ENCODE data around the gene MED25. TPM values are rescaled to one million over a fixed set of nuclear protein-coding genes. Genes with fewer than 3 reads are reported as not detected.

Gene MED25
- total and polyA plus RNA-seq, 4 experiments from 2014 or later = 10.7 to 48.8 (median 32.4) TPM

GRCh38 chr19:49879243-49879963 is 61.3 kb downstream of the MED25 start:
- Histone ChIP-seq H3K36me3 (ENCODE audit: insufficient read depth, low read length) (peaks cover 51% of the 10 kb centered on the region), H3K27me3 (ENCODE audit: insufficient read depth, low read length) (no peaks in the 10 kb centered on the region), H3K27ac (ENCODE audit: low read depth, low read length) (no peak overlapping the region), H3K4me1 (ENCODE audit: insufficient read depth, low read length) (peaks cover 29% of the 10 kb centered on the region), H3K4me3 (ENCODE audit: low read length in 2 of 2) (no peak overlapping the region), H3K9me3 (ENCODE audit: control insufficient read depth in 1 of 2, low read length in 2 of 2) (no peaks in the 10 kb centered on the region)
- Mint-ChIP-seq H3K9me3 (no peaks in the 10 kb centered on the region), H3K27me3 (no peaks in the 10 kb centered on the region), H3K4me3 (peak overlapping the region in 1 of 8 donors; percentile 20), H3K27ac (peak overlapping the region in 3 of 7 donors; percentile 53 to 83 (median 68)), H3K36me3 (peaks cover 22 to 25% of the 10 kb centered on the region in 2 donors), H3K4me1 (peaks cover 14 to 41% (median 18%) of the 10 kb centered on the region in 4 donors)
- POLR2A ChIA-PET (ENCODE audit: partially characterized antibody) = interaction anchor here (1.4 to 5.4 kb wide), 2 partner anchors 11 to 30 kb away, joined by 9 to 60 read pairs; partner anchors contain the start of gene PTOV1
- intact Hi-C loops (cut with micrococcal nuclease) = loop anchor here (5.0 kb wide), 2 partner anchors 162 to 202 kb away; partner anchors contain the start of gene PRMT1
- DNase-seq = no peak
- CTCF ChIA-PET (ENCODE audit: partially characterized antibody) = no interaction called here

- H3K4me1 ChIP-seq (ENCODE audit: insufficient read depth, low read length) = peaks cover 23% of the 10 kb centered on the region
- H3K9me3 Mint-ChIP-seq = no peaks in the 10 kb centered on the region
- peaks cover 12 to 32% (median 18%) of the 10 kb centered on the region in 4 donors for H3K4me1 Mint-ChIP-seq
- H3K27ac Mint-ChIP-seq = peak overlapping the region in 2 of 7 donors; percentile 72 to 89
- no peaks in the 10 kb centered on the region for H3K9me3 ChIP-seq (ENCODE audit: control insufficient read depth in 1 of 2, low read length in 2 of 2)
- H3K36me3 Mint-ChIP-seq = peaks cover 29 to 31% of the 10 kb centered on the region in 2 donors
- CTCF ChIA-PET (ENCODE audit: partially characterized antibody) = no interaction called here
- H3K4me3 Mint-ChIP-seq = peak overlapping the region in 1 of 8 donors; percentile 39
- no peak overlapping the region for H3K4me3 ChIP-seq (ENCODE audit: low read length in 2 of 2)
- intact Hi-C loops (cut with micrococcal nuclease) = no loop called here
- no peaks in the 10 kb centered on the region for H3K27me3 ChIP-seq (ENCODE audit: insufficient read depth, low read length)
- POLR2A ChIA-PET (ENCODE audit: partially characterized antibody) = interaction anchor here (1.1 to 1.7 kb wide), 4 partner anchors 11 to 70 kb away, joined by 3 to 6 read pairs (median 4); partner anchors contain the start of gene PTOV1
- DNase-seq = no peak
- no peak overlapping the region for H3K27ac ChIP-seq (ENCODE audit: low read depth, low read length)
- no peaks in the 10 kb centered on the region for H3K27me3 Mint-ChIP-seq
- peaks cover 56% of the 10 kb centered on the region for H3K36me3 ChIP-seq (ENCODE audit: insufficient read depth, low read length)
These were observed 62.2 kb downstream of the MED25 start for GRCh38 chr19:49880162-49880869.

- intact Hi-C loops (cut with micrococcal nuclease) = no loop called here
- POLR2A ChIA-PET (ENCODE audit: partially characterized antibody) = interaction anchor here (1.1 to 1.7 kb wide), 6 partner anchors 9 to 71 kb away, joined by 3 to 6 read pairs (median 4); partner anchors contain the start of genes PNKP and PTOV1
- Histone ChIP-seq H3K27ac (ENCODE audit: low read depth, low read length) (no peak overlapping the region), H3K27me3 (ENCODE audit: insufficient read depth, low read length) (no peaks in the 10 kb centered on the region), H3K4me1 (ENCODE audit: insufficient read depth, low read length) (peaks cover 15% of the 10 kb centered on the region), H3K4me3 (ENCODE audit: low read length in 2 of 2) (no peak overlapping the region), H3K9me3 (ENCODE audit: control insufficient read depth in 1 of 2, low read length in 2 of 2) (no peaks in the 10 kb centered on the region), H3K36me3 (ENCODE audit: insufficient read depth, low read length) (peaks cover 56% of the 10 kb centered on the region)
- Mint-ChIP-seq H3K27ac (peak overlapping the region in 1 of 7 donors; percentile 17), H3K27me3 (no peaks in the 10 kb centered on the region), H3K4me3 (peak overlapping the region in 1 of 8 donors; percentile 17), H3K4me1 (peaks cover 7 to 25% (median 12%) of the 10 kb centered on the region in 4 donors), H3K9me3 (no peaks in the 10 kb centered on the region), H3K36me3 (peaks cover 32 to 33% of the 10 kb centered on the region in 2 donors)
- CTCF ChIA-PET (ENCODE audit: partially characterized antibody) = no interaction called here
- no peak for DNase-seq
These were observed 63.1 kb downstream of the MED25 start for GRCh38 chr19:49881186-49881585.

GRCh38 chr19:49881672-49882394 is 63.7 kb downstream of the MED25 start:
- DNase-seq = peak in 1 of 5 donors; percentile 39
- Histone ChIP-seq H3K27me3 (ENCODE audit: insufficient read depth, low read length) (no peaks in the 10 kb centered on the region), H3K27ac (ENCODE audit: low read depth, low read length) (no peak overlapping the region), H3K9me3 (ENCODE audit: control insufficient read depth in 1 of 2, low read length in 2 of 2) (no peaks in the 10 kb centered on the region), H3K4me3 (ENCODE audit: low read length in 2 of 2) (no peak overlapping the region), H3K36me3 (ENCODE audit: insufficient read depth, low read length) (peaks cover 56% of the 10 kb centered on the region), H3K4me1 (ENCODE audit: insufficient read depth, low read length) (peaks cover 15% of the 10 kb centered on the region)
- Mint-ChIP-seq H3K27ac (peak overlapping the region in 1 of 7 donors; percentile 32), H3K4me3 (no peak overlapping the region), H3K36me3 (peaks cover 32 to 35% of the 10 kb centered on the region in 2 donors), H3K27me3 (no peaks in the 10 kb centered on the region), H3K4me1 (peaks cover 9 to 25% (median 12%) of the 10 kb centered on the region in 4 donors), H3K9me3 (no peaks in the 10 kb centered on the region)
- POLR2A ChIA-PET (ENCODE audit: partially characterized antibody) = interaction anchor here (0.9 to 1.8 kb wide), 9 partner anchors 8 to 71 kb away, joined by 3 to 6 read pairs (median 4); partner anchors contain the start of genes PNKP and PTOV1
- intact Hi-C loops (cut with micrococcal nuclease) = no loop called here
- CTCF ChIA-PET (ENCODE audit: partially characterized antibody) = no interaction called here

GRCh38 chr19:49882643-49883042 is 64.6 kb downstream of the MED25 start:
- Mint-ChIP-seq H3K36me3 (peaks cover 32 to 35% of the 10 kb centered on the region in 2 donors), H3K27ac (no peak overlapping the region), H3K9me3 (no peaks in the 10 kb centered on the region), H3K27me3 (no peaks in the 10 kb centered on the region), H3K4me1 (peaks cover 9 to 25% (median 12%) of the 10 kb centered on the region in 4 donors), H3K4me3 (no peak overlapping the region)
- Histone ChIP-seq H3K4me1 (ENCODE audit: insufficient read depth, low read length) (peaks cover 15% of the 10 kb centered on the region), H3K27ac (ENCODE audit: low read depth, low read length) (no peak overlapping the region), H3K9me3 (ENCODE audit: control insufficient read depth in 1 of 2, low read length in 2 of 2) (no peaks in the 10 kb centered on the region), H3K27me3 (ENCODE audit: insufficient read depth, low read length) (no peaks in the 10 kb centered on the region), H3K4me3 (ENCODE audit: low read length in 2 of 2) (no peak overlapping the region), H3K36me3 (ENCODE audit: insufficient read depth, low read length) (peaks cover 56% of the 10 kb centered on the region)
- ChIA-PET CTCF (ENCODE audit: partially characterized antibody) (no interaction called here), POLR2A (ENCODE audit: partially characterized antibody) (interaction anchor here (0.9 to 1.8 kb wide), 4 partner anchors 13 to 32 kb away, joined by 3 to 5 read pairs (median 4); partner anchors contain the start of genes PNKP and PTOV1)
- intact Hi-C loops (cut with micrococcal nuclease) = no loop called here
- DNase-seq = no peak

- H3K27me3 ChIP-seq (ENCODE audit: insufficient read depth, low read length) = no peaks in the 10 kb centered on the region
- Mint-ChIP-seq H3K4me1 (peaks cover 7 to 22% (median 9%) of the 10 kb centered on the region in 4 donors), H3K36me3 (peaks cover 30 to 32% of the 10 kb centered on the region in 2 donors), H3K27ac (peak overlapping the region in 3 of 7 donors; percentile 8 to 79 (median 60)), H3K9me3 (no peaks in the 10 kb centered on the region), H3K27me3 (no peaks in the 10 kb centered on the region), H3K4me3 (no peak overlapping the region)
- intact Hi-C loops (cut with micrococcal nuclease) = no loop called here
- no peak overlapping the region for H3K4me3 ChIP-seq (ENCODE audit: low read length in 2 of 2)
- no peaks in the 10 kb centered on the region for H3K9me3 ChIP-seq (ENCODE audit: control insufficient read depth in 1 of 2, low read length in 2 of 2)
- H3K27ac ChIP-seq (ENCODE audit: low read depth, low read length) = no peak overlapping the region
- ChIA-PET POLR2A (ENCODE audit: partially characterized antibody) (interaction anchor here (1.2 to 1.8 kb wide), 3 partner anchors 12 to 15 kb away, joined by 3 to 5 read pairs (median 3); partner anchors contain the start of gene PNKP), CTCF (ENCODE audit: partially characterized antibody) (no interaction called here)
- DNase-seq = no peak
- H3K36me3 ChIP-seq (ENCODE audit: insufficient read depth, low read length) = peaks cover 56% of the 10 kb centered on the region
- H3K4me1 ChIP-seq (ENCODE audit: insufficient read depth, low read length) = peaks cover 14% of the 10 kb centered on the region
These were observed 65.0 kb downstream of the MED25 start for GRCh38 chr19:49883094-49883493.

Measured in CD4-positive, alpha-beta memory T cell (primary cell).